Measurements from ENCODE around the gene EFNA2.
A peak's percentile ranks its signal among the peaks of the same experiment; 100 is the strongest.

The EFNA2 gene

GRCh38 chr19:1259206-1259875, 26.3 kb upstream of the EFNA2 start:
- ATAC-seq (replicated peaks; ENCODE audit: extremely low read depth, poor library complexity, severe bottlenecking), result peak; percentile 40
- DNase-seq (ENCODE audit: low spot score in 2 of 2), result peak; percentile 61 to 68
- peak overlapping the region; percentile 95 for H3K4me3 Mint-ChIP-seq
- H3K36me3 Mint-ChIP-seq (ENCODE audit: insufficient read depth), result peaks cover 67% of the 10 kb centered on the region
- no peaks in the 10 kb centered on the region for H3K9me3 Mint-ChIP-seq
- H3K4me1 Mint-ChIP-seq, result peaks cover 48% of the 10 kb centered on the region
- H3K27ac Mint-ChIP-seq (ENCODE audit: low read depth), result peak overlapping the region; percentile 100
- no peaks in the 10 kb centered on the region for H3K27me3 Mint-ChIP-seq

- ATAC-seq (replicated peaks; ENCODE audit: extremely low read depth, poor library complexity, severe bottlenecking), result peak; percentile 10
Observed at GRCh38 chr19:1259876-1260748, 25.6 kb upstream of the EFNA2 start.

GRCh38 chr19:1260749-1261537, 24.7 kb upstream of the EFNA2 start:
- Mint-ChIP-seq H3K27me3 (no peaks in the 10 kb centered on the region), H3K27ac (ENCODE audit: low read depth) (peak overlapping the region; percentile 100), H3K36me3 (ENCODE audit: insufficient read depth) (peaks cover 54% of the 10 kb centered on the region), H3K4me1 (peaks cover 60% of the 10 kb centered on the region), H3K4me3 (peak overlapping the region; percentile 95), H3K9me3 (no peaks in the 10 kb centered on the region)
- ATAC-seq (replicated peaks; ENCODE audit: extremely low read depth, poor library complexity, severe bottlenecking), result peak; percentile 79
- DNase-seq (ENCODE audit: low spot score in 2 of 2), result peak; percentile 87 to 97

More at GRCh38 chr19:1259876-1260748, 25.6 kb upstream of the EFNA2 start:
- peak overlapping the region; percentile 100 for H3K27ac Mint-ChIP-seq (ENCODE audit: low read depth)
- H3K4me3 Mint-ChIP-seq, result peak overlapping the region; percentile 95
- peaks cover 55% of the 10 kb centered on the region for H3K4me1 Mint-ChIP-seq
- no peaks in the 10 kb centered on the region for H3K27me3 Mint-ChIP-seq
- peaks cover 59% of the 10 kb centered on the region for H3K36me3 Mint-ChIP-seq (ENCODE audit: insufficient read depth)
- no peak for DNase-seq (ENCODE audit: low spot score in 2 of 2)
- H3K9me3 Mint-ChIP-seq, result no peaks in the 10 kb centered on the region

GRCh38 chr19:1261538-1261797, 24.2 kb upstream of the EFNA2 start:
- H3K27ac Mint-ChIP-seq (ENCODE audit: low read depth), result peak overlapping the region; percentile 100
- peaks cover 50% of the 10 kb centered on the region for H3K36me3 Mint-ChIP-seq (ENCODE audit: insufficient read depth)
- ATAC-seq (replicated peaks; ENCODE audit: extremely low read depth, poor library complexity, severe bottlenecking) (peak; percentile 1), DNase-seq (ENCODE audit: low spot score in 2 of 2) (no peak)
- H3K27me3 Mint-ChIP-seq, result no peaks in the 10 kb centered on the region
- peaks cover 62% of the 10 kb centered on the region for H3K4me1 Mint-ChIP-seq
- no peaks in the 10 kb centered on the region for H3K9me3 Mint-ChIP-seq
- peak overlapping the region; percentile 95 for H3K4me3 Mint-ChIP-seq

GRCh38 chr19:1261798-1262622, 23.7 kb upstream of the EFNA2 start:
- DNase-seq (ENCODE audit: low spot score in 2 of 2), result peak in 1 of 2 donors; percentile 44
- no peaks in the 10 kb centered on the region for H3K27me3 Mint-ChIP-seq
- ATAC-seq (replicated peaks; ENCODE audit: extremely low read depth, poor library complexity, severe bottlenecking), result no peak
- H3K4me3 Mint-ChIP-seq, result peak overlapping the region; percentile 95
- no peaks in the 10 kb centered on the region for H3K9me3 Mint-ChIP-seq
- H3K4me1 Mint-ChIP-seq, result peaks cover 62% of the 10 kb centered on the region
- peaks cover 46% of the 10 kb centered on the region for H3K36me3 Mint-ChIP-seq (ENCODE audit: insufficient read depth)
- peak overlapping the region; percentile 100 for H3K27ac Mint-ChIP-seq (ENCODE audit: low read depth)

- peaks cover 41% of the 10 kb centered on the region for H3K36me3 Mint-ChIP-seq (ENCODE audit: insufficient read depth)
- peaks cover 64% of the 10 kb centered on the region for H3K4me1 Mint-ChIP-seq
- H3K4me3 Mint-ChIP-seq, result peak overlapping the region; percentile 95
- H3K9me3 Mint-ChIP-seq, result no peaks in the 10 kb centered on the region
- H3K27ac Mint-ChIP-seq (ENCODE audit: low read depth), result peak overlapping the region; percentile 100
- DNase-seq (ENCODE audit: low spot score in 2 of 2) (no peak), ATAC-seq (replicated peaks; ENCODE audit: extremely low read depth, poor library complexity, severe bottlenecking) (no peak)
- H3K27me3 Mint-ChIP-seq, result no peaks in the 10 kb centered on the region
Observed at GRCh38 chr19:1262623-1263123, 23.0 kb upstream of the EFNA2 start.

- DNase-seq (ENCODE audit: low spot score in 2 of 2) (no peak), ATAC-seq (replicated peaks; ENCODE audit: extremely low read depth, poor library complexity, severe bottlenecking) (no peak)
- Mint-ChIP-seq H3K36me3 (ENCODE audit: insufficient read depth) (peaks cover 36% of the 10 kb centered on the region), H3K27ac (ENCODE audit: low read depth) (peak overlapping the region; percentile 100), H3K4me1 (peaks cover 64% of the 10 kb centered on the region), H3K9me3 (no peaks in the 10 kb centered on the region), H3K4me3 (peak overlapping the region; percentile 95), H3K27me3 (no peaks in the 10 kb centered on the region)
Observed at GRCh38 chr19:1263188-1263587, 22.5 kb upstream of the EFNA2 start.

- Mint-ChIP-seq H3K27me3 (no peaks in the 10 kb centered on the region), H3K4me3 (peak overlapping the region; percentile 58), H3K27ac (ENCODE audit: low read depth) (peak overlapping the region; percentile 25), H3K4me1 (peaks cover 61% of the 10 kb centered on the region), H3K9me3 (no peaks in the 10 kb centered on the region), H3K36me3 (ENCODE audit: insufficient read depth) (peaks cover 32% of the 10 kb centered on the region)
- DNase-seq (ENCODE audit: low spot score in 2 of 2), result no peak
- no peak for ATAC-seq (replicated peaks; ENCODE audit: extremely low read depth, poor library complexity, severe bottlenecking)
Observed at GRCh38 chr19:1264801-1265614, 20.7 kb upstream of the EFNA2 start.

- no peaks in the 10 kb centered on the region for H3K27me3 Mint-ChIP-seq
- peak overlapping the region; percentile 25 for H3K27ac Mint-ChIP-seq (ENCODE audit: low read depth)
- ATAC-seq (replicated peaks; ENCODE audit: extremely low read depth, poor library complexity, severe bottlenecking) (no peak), DNase-seq (ENCODE audit: low spot score in 2 of 2) (no peak)
- H3K4me1 Mint-ChIP-seq, result peaks cover 67% of the 10 kb centered on the region
- H3K9me3 Mint-ChIP-seq, result no peaks in the 10 kb centered on the region
- peak overlapping the region; percentile 82 for H3K4me3 Mint-ChIP-seq
- H3K36me3 Mint-ChIP-seq (ENCODE audit: insufficient read depth), result peaks cover 34% of the 10 kb centered on the region
Observed at GRCh38 chr19:1265615-1266128, 20.0 kb upstream of the EFNA2 start.

- Mint-ChIP-seq H3K9me3 (no peaks in the 10 kb centered on the region), H3K4me3 (peak overlapping the region; percentile 82), H3K27me3 (no peaks in the 10 kb centered on the region), H3K27ac (ENCODE audit: low read depth) (no peak overlapping the region), H3K4me1 (peaks cover 71% of the 10 kb centered on the region), H3K36me3 (ENCODE audit: insufficient read depth) (peaks cover 34% of the 10 kb centered on the region)
- DNase-seq (ENCODE audit: low spot score in 2 of 2) (peak; percentile 74 to 77), ATAC-seq (replicated peaks; ENCODE audit: extremely low read depth, poor library complexity, severe bottlenecking) (peak; percentile 29)
Observed at GRCh38 chr19:1266129-1266915, 19.4 kb upstream of the EFNA2 start.
